NCI-H146 (cell line): ENCODE data around the gene RAB8A.

Source experiments
- DNase-seq: peaks from one replicate; lab custom pipeline; 2025; lab: John Stamatoyannopoulos, UW

Gene RAB8A

GRCh38 chr19:16142032-16142580 lies 30.4 kb downstream of the RAB8A start:
- no peak for DNase-seq

GRCh38 chr19:16143399-16144215 lies 31.9 kb downstream of the RAB8A start, which contains the start of gene HSH2D:
Gene HSH2D, plus strand, starts transcription at chr19:16143685. Its CDS starts 5,066 bp downstream, at chr19:16148751.
- peak; percentile 99 for DNase-seq

GRCh38 chr19:16144216-16144581 lies 32.5 kb downstream of the RAB8A start:
- no peak for DNase-seq

GRCh38 chr19:16146112-16146511 lies 34.4 kb downstream of the RAB8A start:
- DNase-seq: no peak

- DNase-seq: no peak
These were observed 36.9 kb downstream of the RAB8A start for GRCh38 chr19:16148443-16149229.

GRCh38 chr19:16153582-16154336 lies 42.1 kb downstream of the RAB8A start:
- DNase-seq: no peak

- no peak for DNase-seq
These were observed 42.9 kb downstream of the RAB8A start for GRCh38 chr19:16154557-16154956.

GRCh38 chr19:16155128-16155527 lies 43.4 kb downstream of the RAB8A start:
- no peak for DNase-seq

GRCh38 chr19:16156904-16157303 lies 45.2 kb downstream of the RAB8A start:
- no peak for DNase-seq

- no peak for DNase-seq
These were observed 45.9 kb downstream of the RAB8A start for GRCh38 chr19:16157601-16158000.

GRCh38 chr19:16159655-16160054 lies 48.0 kb downstream of the RAB8A start:
- no peak for DNase-seq

GRCh38 chr19:16160445-16160942 lies 48.8 kb downstream of the RAB8A start:
- no peak for DNase-seq

- DNase-seq: no peak
These were observed 49.4 kb downstream of the RAB8A start for GRCh38 chr19:16160943-16161560.

- no peak for DNase-seq
These were observed 50.2 kb downstream of the RAB8A start for GRCh38 chr19:16161840-16162239.

GRCh38 chr19:16164222-16164890 lies 52.7 kb downstream of the RAB8A start:
- no peak for DNase-seq

- DNase-seq: no peak
These were observed 54.7 kb downstream of the RAB8A start for GRCh38 chr19:16166417-16166816.

- DNase-seq: no peak
These were observed 55.4 kb downstream of the RAB8A start for GRCh38 chr19:16167055-16167454.

GRCh38 chr19:16168465-16169081 lies 56.9 kb downstream of the RAB8A start:
- no peak for DNase-seq

GRCh38 chr19:16170134-16170533 lies 58.4 kb downstream of the RAB8A start:
- no peak for DNase-seq

GRCh38 chr19:16175954-16176353 lies 64.3 kb downstream of the RAB8A start:
- DNase-seq: peak; percentile 79
